GM23338 (cell line): ENCODE data around the gene LCP1. TPM values are rescaled to one million over a fixed set of nuclear protein-coding genes. Genes with fewer than 3 reads are reported as not detected.

Experiments
- CREB1 ChIP-seq: fragments of 250-450 bp; sonication (Bioruptor Pico); IDR thresholded peaks from 2 replicates; pipeline ENCODE4 v1.5.0; 2020; ENCODE audit warnings: low read depth, mild to moderate bottlenecking, moderate library complexity
- JUNB ChIP-seq: IDR thresholded peaks from one replicate; pipeline ENCODE4 v1.6.1; 2016; ENCODE audit warnings: antibody characterized with exemption; ENCODE audit not compliant: unreplicated experiment
- NANOG ChIP-seq: IDR thresholded peaks from 2 replicates; pipeline ENCODE4 v1.6.1; 2016; ENCODE audit warnings: antibody characterized with exemption, borderline replicate concordance
- ZNF114 ChIP-seq: fragments of 250-450 bp; sonication (Bioruptor Pico); IDR thresholded peaks from 2 replicates; pipeline ENCODE4 v1.5.0; 2020; ENCODE audit warnings: mild to moderate bottlenecking, moderate library complexity
- ZNF331 ChIP-seq: fragments of 250-450 bp; sonication (Bioruptor Pico); IDR thresholded peaks from 2 replicates; pipeline ENCODE4 v1.5.0; 2020; ENCODE audit warnings: low read depth, mild to moderate bottlenecking, moderate library complexity
- polyA plus RNA-seq: library from polyadenylated mRNA; unstranded; fragments of >200 nt; fragmentation: Nextera tagmentation; extraction: Ambion mirVana; gene quantifications from 2 replicates; pipeline ENCODE4 v1.2.1, GENCODE V29; 2016
- small RNA-seq: library from RNA; depleted of rRNA; stranded (forward); fragments of <200 nt; gene quantifications from one replicate; pipeline ENCODE3, GENCODE V24; 2014; ENCODE audit warnings: low replicate concordance
- total RNA-seq: library from RNA; depleted of rRNA; stranded (reverse); fragments of >200 nt; shearing (Covaris generic); gene quantifications from 2 replicates; pipeline ENCODE4 v1.2.3, GENCODE V29; 2014; rRNA removed
- TF ChIP-seq, protein P1 (sequence below): fragments of 250-450 bp; sonication (Bioruptor Pico); IDR thresholded peaks from 2 replicates; pipeline ENCODE4 v1.5.0; 2020; ENCODE audit warnings: mild to moderate bottlenecking, moderate library complexity
- TF ChIP-seq, protein P2 (sequence below), 2 experiments: fragments of 200-600 bp in 1 of 2; sonication (generic) in 1 of 2; conservative IDR thresholded peaks; 2 replicates each; pipeline versions ENCODE4 v1.5.1 to v1.6.1; 2016 to 2017; ENCODE audit warnings: antibody characterized with exemption in 2 of 2, low read depth in 2 of 2, mild to moderate bottlenecking in 2 of 2, moderate library complexity in 1 of 2

Gene LCP1
- total and polyA plus RNA-seq, 2 experiments from 2014 or later: 1.9 to 3.4 TPM

DNA sequence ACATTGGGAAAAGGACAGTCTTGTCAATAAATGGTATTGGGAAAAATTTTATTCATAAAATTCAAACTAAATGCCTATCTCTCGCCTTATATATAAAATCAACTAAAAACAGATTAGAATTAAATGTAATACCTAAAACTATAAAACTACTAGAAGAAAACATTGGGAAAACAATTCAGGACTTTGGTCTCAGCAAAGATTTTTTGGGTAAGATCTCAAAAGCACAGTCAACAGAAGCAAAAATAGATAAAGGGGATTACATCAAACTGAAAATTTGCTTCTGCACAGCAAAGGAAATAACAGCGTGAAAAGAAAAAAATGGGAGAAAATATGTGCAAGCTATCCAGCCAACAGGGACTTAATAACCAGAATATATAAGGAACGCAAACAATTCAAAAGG lies 105.2 kb downstream of the LCP1 start (continued):
- TF ChIP-seq, protein P1, sequence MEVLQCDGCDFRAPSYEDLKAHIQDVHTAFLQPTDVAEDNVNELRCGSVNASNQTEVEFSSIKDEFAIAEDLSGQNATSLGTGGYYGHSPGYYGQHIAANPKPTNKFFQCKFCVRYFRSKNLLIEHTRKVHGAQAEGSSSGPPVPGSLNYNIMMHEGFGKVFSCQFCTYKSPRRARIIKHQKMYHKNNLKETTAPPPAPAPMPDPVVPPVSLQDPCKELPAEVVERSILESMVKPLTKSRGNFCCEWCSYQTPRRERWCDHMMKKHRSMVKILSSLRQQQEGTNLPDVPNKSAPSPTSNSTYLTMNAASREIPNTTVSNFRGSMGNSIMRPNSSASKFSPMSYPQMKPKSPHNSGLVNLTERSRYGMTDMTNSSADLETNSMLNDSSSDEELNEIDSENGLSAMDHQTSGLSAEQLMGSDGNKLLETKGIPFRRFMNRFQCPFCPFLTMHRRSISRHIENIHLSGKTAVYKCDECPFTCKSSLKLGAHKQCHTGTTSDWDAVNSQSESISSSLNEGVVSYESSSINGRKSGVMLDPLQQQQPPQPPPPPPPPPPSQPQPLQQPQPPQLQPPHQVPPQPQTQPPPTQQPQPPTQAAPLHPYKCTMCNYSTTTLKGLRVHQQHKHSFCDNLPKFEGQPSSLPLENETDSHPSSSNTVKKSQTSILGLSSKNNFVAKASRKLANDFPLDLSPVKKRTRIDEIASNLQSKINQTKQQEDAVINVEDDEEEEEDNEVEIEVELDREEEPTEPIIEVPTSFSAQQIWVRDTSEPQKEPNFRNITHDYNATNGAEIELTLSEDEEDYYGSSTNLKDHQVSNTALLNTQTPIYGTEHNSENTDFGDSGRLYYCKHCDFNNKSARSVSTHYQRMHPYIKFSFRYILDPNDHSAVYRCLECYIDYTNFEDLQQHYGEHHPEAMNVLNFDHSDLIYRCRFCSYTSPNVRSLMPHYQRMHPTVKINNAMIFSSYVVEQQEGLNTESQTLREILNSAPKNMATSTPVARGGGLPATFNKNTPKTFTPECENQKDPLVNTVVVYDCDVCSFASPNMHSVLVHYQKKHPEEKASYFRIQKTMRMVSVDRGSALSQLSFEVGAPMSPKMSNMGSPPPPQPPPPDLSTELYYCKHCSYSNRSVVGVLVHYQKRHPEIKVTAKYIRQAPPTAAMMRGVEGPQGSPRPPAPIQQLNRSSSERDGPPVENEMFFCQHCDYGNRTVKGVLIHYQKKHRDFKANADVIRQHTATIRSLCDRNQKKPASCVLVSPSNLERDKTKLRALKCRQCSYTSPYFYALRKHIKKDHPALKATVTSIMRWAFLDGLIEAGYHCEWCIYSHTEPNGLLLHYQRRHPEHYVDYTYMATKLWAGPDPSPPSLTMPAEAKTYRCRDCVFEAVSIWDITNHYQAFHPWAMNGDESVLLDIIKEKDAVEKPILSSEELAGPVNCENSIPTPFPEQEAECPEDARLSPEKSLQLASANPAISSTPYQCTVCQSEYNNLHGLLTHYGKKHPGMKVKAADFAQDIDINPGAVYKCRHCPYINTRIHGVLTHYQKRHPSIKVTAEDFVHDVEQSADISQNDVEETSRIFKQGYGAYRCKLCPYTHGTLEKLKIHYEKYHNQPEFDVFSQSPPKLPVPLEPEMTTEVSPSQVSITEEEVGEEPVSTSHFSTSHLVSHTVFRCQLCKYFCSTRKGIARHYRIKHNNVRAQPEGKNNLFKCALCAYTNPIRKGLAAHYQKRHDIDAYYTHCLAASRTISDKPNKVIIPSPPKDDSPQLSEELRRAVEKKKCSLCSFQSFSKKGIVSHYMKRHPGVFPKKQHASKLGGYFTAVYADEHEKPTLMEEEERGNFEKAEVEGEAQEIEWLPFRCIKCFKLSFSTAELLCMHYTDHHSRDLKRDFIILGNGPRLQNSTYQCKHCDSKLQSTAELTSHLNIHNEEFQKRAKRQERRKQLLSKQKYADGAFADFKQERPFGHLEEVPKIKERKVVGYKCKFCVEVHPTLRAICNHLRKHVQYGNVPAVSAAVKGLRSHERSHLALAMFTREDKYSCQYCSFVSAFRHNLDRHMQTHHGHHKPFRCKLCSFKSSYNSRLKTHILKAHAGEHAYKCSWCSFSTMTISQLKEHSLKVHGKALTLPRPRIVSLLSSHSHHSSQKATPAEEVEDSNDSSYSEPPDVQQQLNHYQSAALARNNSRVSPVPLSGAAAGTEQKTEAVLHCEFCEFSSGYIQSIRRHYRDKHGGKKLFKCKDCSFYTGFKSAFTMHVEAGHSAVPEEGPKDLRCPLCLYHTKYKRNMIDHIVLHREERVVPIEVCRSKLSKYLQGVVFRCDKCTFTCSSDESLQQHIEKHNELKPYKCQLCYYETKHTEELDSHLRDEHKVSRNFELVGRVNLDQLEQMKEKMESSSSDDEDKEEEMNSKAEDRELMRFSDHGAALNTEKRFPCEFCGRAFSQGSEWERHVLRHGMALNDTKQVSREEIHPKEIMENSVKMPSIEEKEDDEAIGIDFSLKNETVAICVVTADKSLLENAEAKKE (CRISPR knock-in tag): no peak
- TF ChIP-seq CREB1 (CRISPR knock-in tag): no peak
- TF ChIP-seq, protein P2, sequence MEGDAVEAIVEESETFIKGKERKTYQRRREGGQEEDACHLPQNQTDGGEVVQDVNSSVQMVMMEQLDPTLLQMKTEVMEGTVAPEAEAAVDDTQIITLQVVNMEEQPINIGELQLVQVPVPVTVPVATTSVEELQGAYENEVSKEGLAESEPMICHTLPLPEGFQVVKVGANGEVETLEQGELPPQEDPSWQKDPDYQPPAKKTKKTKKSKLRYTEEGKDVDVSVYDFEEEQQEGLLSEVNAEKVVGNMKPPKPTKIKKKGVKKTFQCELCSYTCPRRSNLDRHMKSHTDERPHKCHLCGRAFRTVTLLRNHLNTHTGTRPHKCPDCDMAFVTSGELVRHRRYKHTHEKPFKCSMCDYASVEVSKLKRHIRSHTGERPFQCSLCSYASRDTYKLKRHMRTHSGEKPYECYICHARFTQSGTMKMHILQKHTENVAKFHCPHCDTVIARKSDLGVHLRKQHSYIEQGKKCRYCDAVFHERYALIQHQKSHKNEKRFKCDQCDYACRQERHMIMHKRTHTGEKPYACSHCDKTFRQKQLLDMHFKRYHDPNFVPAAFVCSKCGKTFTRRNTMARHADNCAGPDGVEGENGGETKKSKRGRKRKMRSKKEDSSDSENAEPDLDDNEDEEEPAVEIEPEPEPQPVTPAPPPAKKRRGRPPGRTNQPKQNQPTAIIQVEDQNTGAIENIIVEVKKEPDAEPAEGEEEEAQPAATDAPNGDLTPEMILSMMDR (conservative IDR thresholded peaks at IDR 0.05; ENCODE audit: low read depth in 2 of 2): no peak
- TF ChIP-seq NANOG: no peak
- no peak for TF ChIP-seq JUNB
- TF ChIP-seq ZNF331 (CRISPR knock-in tag): no peak
- no peak for TF ChIP-seq ZNF114 (CRISPR knock-in tag)

Small RNA genes within 50 kb of the gene (small RNA-seq; reads per million reads assigned to genes)
- not detected for gene RN7SL288P

Other genes starting within 250 kb of the LCP1 start
- gene ZC3H13, start 129.4 kb downstream of the LCP1 start, total RNA-seq: 25.6 and 39.6 TPM in 2 replicates
- gene ZC3H13, start 129.4 kb downstream of the LCP1 start, polyA plus RNA-seq: 110 and 125 TPM in 2 replicates
- gene CPB2, start 77.1 kb downstream of the LCP1 start, total RNA-seq: not detected in 2 replicates
- gene CPB2, start 77.1 kb downstream of the LCP1 start, polyA plus RNA-seq: 0.47 and 0.73 TPM in 2 replicates
- gene LRRC63, start 29.8 kb upstream of the LCP1 start, total RNA-seq: not detected in 2 replicates
- gene LRRC63, start 29.8 kb upstream of the LCP1 start, polyA plus RNA-seq: not detected in 2 replicates
- 4.2 and 5.9 TPM in 2 replicates for gene RUBCNL, start 205.1 kb upstream of the LCP1 start, total RNA-seq
- 2.9 and 4.2 TPM in 2 replicates for gene RUBCNL, start 205.1 kb upstream of the LCP1 start, polyA plus RNA-seq